ENCODE results near the gene BMPER.

DNA sequence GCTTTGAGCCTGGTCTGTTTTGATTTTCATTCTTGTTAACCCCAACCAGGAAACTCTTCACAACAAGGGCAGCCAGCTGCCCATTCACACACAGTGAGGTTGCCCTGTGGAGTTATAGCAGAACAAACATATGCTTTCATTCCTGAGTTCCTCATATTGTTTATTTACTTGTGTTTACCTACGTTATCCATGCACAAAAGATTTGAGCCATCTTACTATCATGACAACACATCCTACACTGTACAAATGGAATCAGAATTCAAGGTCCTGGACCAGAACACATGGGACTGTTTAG, 21.7 kb upstream of the BMPER start:
- TF ChIP-seq EZH2 (IDR thresholded peaks at IDR 0.05; ENCODE audit: low read depth) = no peak
- TF ChIP-seq, protein P1, sequence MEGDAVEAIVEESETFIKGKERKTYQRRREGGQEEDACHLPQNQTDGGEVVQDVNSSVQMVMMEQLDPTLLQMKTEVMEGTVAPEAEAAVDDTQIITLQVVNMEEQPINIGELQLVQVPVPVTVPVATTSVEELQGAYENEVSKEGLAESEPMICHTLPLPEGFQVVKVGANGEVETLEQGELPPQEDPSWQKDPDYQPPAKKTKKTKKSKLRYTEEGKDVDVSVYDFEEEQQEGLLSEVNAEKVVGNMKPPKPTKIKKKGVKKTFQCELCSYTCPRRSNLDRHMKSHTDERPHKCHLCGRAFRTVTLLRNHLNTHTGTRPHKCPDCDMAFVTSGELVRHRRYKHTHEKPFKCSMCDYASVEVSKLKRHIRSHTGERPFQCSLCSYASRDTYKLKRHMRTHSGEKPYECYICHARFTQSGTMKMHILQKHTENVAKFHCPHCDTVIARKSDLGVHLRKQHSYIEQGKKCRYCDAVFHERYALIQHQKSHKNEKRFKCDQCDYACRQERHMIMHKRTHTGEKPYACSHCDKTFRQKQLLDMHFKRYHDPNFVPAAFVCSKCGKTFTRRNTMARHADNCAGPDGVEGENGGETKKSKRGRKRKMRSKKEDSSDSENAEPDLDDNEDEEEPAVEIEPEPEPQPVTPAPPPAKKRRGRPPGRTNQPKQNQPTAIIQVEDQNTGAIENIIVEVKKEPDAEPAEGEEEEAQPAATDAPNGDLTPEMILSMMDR (conservative IDR thresholded peaks at IDR 0.05) = no peak
